Neuronal stem cell (in vitro differentiated cells): ENCODE measurements around the gene JAK2.

Experiments
- DNase-seq: peaks from one replicate; pipeline ENCODE4 v3.0.0-alpha.2; 2013; ENCODE audit warnings: low spot score
- H2AFZ ChIP-seq: one replicate; pipeline ENCODE4 v1.6.1; 2013; ENCODE audit warnings: mild to moderate bottlenecking, low read length, inconsistent platforms
- H2AK5ac ChIP-seq: 2 replicates; pipeline ENCODE4 v1.6.1; 2013; ENCODE audit warnings: low read depth, mild to moderate bottlenecking, inconsistent platforms, low read length, moderate library complexity, mixed read lengths
- H2BK120ac ChIP-seq: 2 replicates; pipeline ENCODE4 v1.6.1; 2013; ENCODE audit warnings: low read depth, mild to moderate bottlenecking, inconsistent platforms, low read length, moderate library complexity, mixed read lengths
- H2BK12ac ChIP-seq: one replicate; pipeline ENCODE4 v1.6.1; 2013; ENCODE audit warnings: low read length, inconsistent platforms
- H2BK15ac ChIP-seq: 2 replicates; pipeline ENCODE4 v1.6.1; 2013; ENCODE audit warnings: mild to moderate bottlenecking, low read length, inconsistent platforms, mixed read lengths
- H2BK5ac ChIP-seq: one replicate; pipeline ENCODE4 v1.6.1; 2013; ENCODE audit warnings: inconsistent platforms, mild to moderate bottlenecking, low read length, moderate library complexity
- H3K14ac ChIP-seq: one replicate; pipeline ENCODE4 v1.6.1; 2013; ENCODE audit warnings: low read length, inconsistent platforms
- H3K18ac ChIP-seq: 2 replicates; pipeline ENCODE4 v1.6.1; 2013; ENCODE audit warnings: low read length, inconsistent platforms
- H3K23ac ChIP-seq: 2 replicates; pipeline ENCODE4 v1.6.1; 2013; ENCODE audit warnings: low read depth, mild to moderate bottlenecking, mixed read lengths, low read length, inconsistent platforms; ENCODE audit not compliant: poor library complexity
- H3K27ac ChIP-seq: replicated peaks from 3 replicates; pipeline ENCODE4 v1.5.1; 2013; ENCODE audit warnings: low read length, inconsistent platforms
- H3K27me3 ChIP-seq, 3 experiments: 2 replicates each; pipeline ENCODE4 v1.6.1; 2013; ENCODE audit warnings: low read length in 3 of 3, mild to moderate bottlenecking in 2 of 3, inconsistent platforms in 1 of 3, low read depth in 1 of 3, mixed read lengths in 1 of 3, moderate library complexity in 1 of 3; ENCODE audit not compliant: control insufficient read depth in 3 of 3, insufficient read depth in 3 of 3
- H3K36me3 ChIP-seq, 2 donors: replicated peaks in 1 of 2; 2 replicates each; pipeline ENCODE4 v1.6.1; 2013; ENCODE audit warnings: low read length in 2 of 2; ENCODE audit not compliant: control insufficient read depth in 2 of 2, insufficient read depth in 2 of 2
- H3K4ac ChIP-seq: 2 replicates; pipeline ENCODE4 v1.6.1; 2013; ENCODE audit warnings: inconsistent platforms, mild to moderate bottlenecking, low read length, moderate library complexity
- H3K4me1 ChIP-seq, 2 donors: 1 replicate in 1 of 2; 2 replicates in 1 of 2; pipeline ENCODE4 v1.6.1; 2013; ENCODE audit warnings: low read length in 2 of 2, low read depth in 1 of 2; ENCODE audit not compliant: control insufficient read depth in 2 of 2, insufficient read depth in 1 of 2
- H3K4me2 ChIP-seq: one replicate; pipeline ENCODE4 v1.6.1; 2013; ENCODE audit warnings: mild to moderate bottlenecking, low read length, inconsistent platforms; ENCODE audit not compliant: insufficient read depth, poor library complexity, severe bottlenecking
- H3K4me3 ChIP-seq, 2 donors: 2 replicates each; pipeline ENCODE4 v1.5.1; 2013; ENCODE audit warnings: low read length in 2 of 2, mild to moderate bottlenecking in 2 of 2, inconsistent platforms in 1 of 2, moderate library complexity in 1 of 2
- H3K79me1 ChIP-seq: one replicate; pipeline ENCODE4 v1.6.1; 2013; ENCODE audit warnings: low read depth, mild to moderate bottlenecking, inconsistent platforms, low read length, moderate library complexity
- H3K9ac ChIP-seq: one replicate; pipeline ENCODE4 v1.6.1; 2013; ENCODE audit warnings: mild to moderate bottlenecking, low read depth, low read length, inconsistent platforms; ENCODE audit not compliant: poor library complexity
- H3K9me3 ChIP-seq, 2 donors: replicated peaks in 1 of 2; 2 replicates each; pipeline versions ENCODE3 to v1.6.1; 2013; ENCODE audit warnings: low read length in 2 of 2, mild to moderate bottlenecking in 2 of 2, inconsistent platforms in 1 of 2, low read depth in 1 of 2, mixed read lengths in 1 of 2, moderate library complexity in 1 of 2; ENCODE audit not compliant: control insufficient read depth in 2 of 2, insufficient read depth in 1 of 2
- H4K8ac ChIP-seq: one replicate; pipeline ENCODE4 v1.6.1; 2013; ENCODE audit warnings: low read depth, mild to moderate bottlenecking, inconsistent platforms, low read length, moderate library complexity
- H4K91ac ChIP-seq: one replicate; pipeline ENCODE4 v1.6.1; 2013; ENCODE audit warnings: low read length, low read depth, mild to moderate bottlenecking, inconsistent platforms; ENCODE audit not compliant: poor library complexity
- WGBS, 2 donors: extraction: QIAGEN DNeasy Blood & Tissue Kit; methylation state at CpG; one replicate each; pipeline ENCODE4 v1.1.7; 2013; ENCODE audit warnings: missing lambda C conversion rate in 2 of 2, mixed read lengths in 1 of 2; ENCODE audit not compliant: insufficient read length in 2 of 2, insufficient replicate concordance in 1 of 2; ENCODE audit errors: extremely low coverage in 2 of 2; 5-methylcytosine and 5-hydroxymethylcytosine counted together

Gene JAK2

GRCh38 chr9:4979239-4979638 lies 5.8 kb upstream of the JAK2 start:
- Histone ChIP-seq H3K9me3 (no peaks in the 10 kb centered on the region), H4K91ac (no peak overlapping the region), H3K4me2 (no peak overlapping the region), H2BK12ac (no peak overlapping the region), H2BK5ac (no peak overlapping the region), H3K36me3 (no peaks in the 10 kb centered on the region), H3K4me3 (no peak overlapping the region), H3K18ac (no peak overlapping the region), H3K27ac (no peak overlapping the region), H2AK5ac (no peak overlapping the region), H3K23ac (no peak overlapping the region), H4K8ac (no peak overlapping the region), H3K27me3 (peaks cover 0 to 2% (median 0%) of the 10 kb centered on the region in 3 experiments), H3K79me1 (no peaks in the 10 kb centered on the region), H2BK15ac (no peak overlapping the region), H3K4me1 (peaks cover 0 to 9% of the 10 kb centered on the region in 2 donors), H3K14ac (no peak overlapping the region), H3K4ac (no peak overlapping the region), H2BK120ac (no peak overlapping the region), H3K9ac (no peak overlapping the region), H2AFZ (no peak overlapping the region)
- DNase-seq, result no peak
- WGBS, 2 donors, result no CpG with 5 or more reads among the region's 2 CpGs

- no peak for DNase-seq
- 100% methylated on average over 1 of the region's 4 CpGs; no CpG with 5 or more reads in 1 of the 2 donors for WGBS, 2 donors
- peaks cover 0 to 2% (median 0%) of the 10 kb centered on the region in 3 experiments for H3K27me3 ChIP-seq
- H2AFZ ChIP-seq, result no peak overlapping the region
- H3K23ac ChIP-seq, result no peak overlapping the region
- H3K4me2 ChIP-seq, result no peak overlapping the region
- H2BK12ac ChIP-seq, result no peak overlapping the region
- no peak overlapping the region for H2BK15ac ChIP-seq
- peaks cover 0 to 9% of the 10 kb centered on the region in 2 donors for H3K4me1 ChIP-seq
- no peaks in the 10 kb centered on the region for H3K9me3 ChIP-seq
- H3K27ac ChIP-seq, result no peak overlapping the region
- H3K4me3 ChIP-seq, result no peak overlapping the region
- no peak overlapping the region for H4K8ac ChIP-seq
- no peak overlapping the region for H3K18ac ChIP-seq
- no peak overlapping the region for H3K9ac ChIP-seq
- H2BK120ac ChIP-seq, result no peak overlapping the region
- no peak overlapping the region for H2BK5ac ChIP-seq
- H3K4ac ChIP-seq, result no peak overlapping the region
- H4K91ac ChIP-seq, result no peak overlapping the region
- H3K36me3 ChIP-seq, result no peaks in the 10 kb centered on the region
- no peak overlapping the region for H3K14ac ChIP-seq
- H2AK5ac ChIP-seq, result no peak overlapping the region
- no peaks in the 10 kb centered on the region for H3K79me1 ChIP-seq
Measured at GRCh38 chr9:4980086-4980727, 4.9 kb upstream of the JAK2 start.

GRCh38 chr9:4982721-4983482 lies 2.2 kb upstream of the JAK2 start:
- Histone ChIP-seq H2BK120ac (no peak overlapping the region), H2BK12ac (no peak overlapping the region), H3K36me3 (no peaks in the 10 kb centered on the region), H3K4ac (no peak overlapping the region), H2BK15ac (no peak overlapping the region), H3K4me2 (no peak overlapping the region), H3K9ac (no peak overlapping the region), H2AFZ (no peak overlapping the region), H3K18ac (no peak overlapping the region), H3K27ac (no peak overlapping the region), H3K9me3 (no peaks in the 10 kb centered on the region), H4K91ac (no peak overlapping the region), H3K23ac (no peak overlapping the region), H4K8ac (no peak overlapping the region), H3K4me3 (no peak overlapping the region), H2BK5ac (no peak overlapping the region), H2AK5ac (no peak overlapping the region), H3K79me1 (no peaks in the 10 kb centered on the region), H3K27me3 (peaks cover 0 to 2% (median 0%) of the 10 kb centered on the region in 3 experiments), H3K4me1 (peaks cover 1 to 9% of the 10 kb centered on the region in 2 donors), H3K14ac (no peak overlapping the region)
- WGBS, 2 donors, result no CpG with 5 or more reads among the region's 2 CpGs
- no peak for DNase-seq

GRCh38 chr9:4983601-4984165 lies 1.4 kb upstream of the JAK2 start:
- no peak overlapping the region for H3K23ac ChIP-seq

More at GRCh38 chr9:4983601-4984165, 1.4 kb upstream of the JAK2 start:
- Histone ChIP-seq H2BK120ac (no peak overlapping the region), H2BK15ac (no peak overlapping the region), H3K18ac (no peak overlapping the region), H2AK5ac (no peak overlapping the region), H3K79me1 (no peaks in the 10 kb centered on the region), H4K8ac (no peak overlapping the region), H3K36me3 (no peaks in the 10 kb centered on the region), H3K4me1 (peaks cover 1 to 9% of the 10 kb centered on the region in 2 donors), H2AFZ (peak overlapping the region; percentile 95), H3K9me3 (no peaks in the 10 kb centered on the region), H2BK12ac (no peak overlapping the region), H3K27me3 (peaks cover 0 to 2% (median 0%) of the 10 kb centered on the region in 3 experiments), H3K9ac (no peak overlapping the region), H2BK5ac (no peak overlapping the region), H3K27ac (no peak overlapping the region), H3K4me2 (peak overlapping the region; percentile 87), H4K91ac (no peak overlapping the region), H3K14ac (no peak overlapping the region), H3K4ac (no peak overlapping the region), H3K4me3 (peak overlapping the region in 1 of 2 donors; percentile 64)
- no CpG with 5 or more reads among the region's 5 CpGs for WGBS, 2 donors
- no peak for DNase-seq
